NCI-H460 (cell line): ENCODE data around the gene MOG. TPM values are rescaled to one million over a fixed set of nuclear protein-coding genes. Genes with fewer than 3 reads are reported as not detected.

Source experiments
- DNase-seq: peaks from one replicate; pipeline ENCODE4 v3.0.0-alpha.2; 2016; ENCODE audit warnings: low read depth; ENCODE audit errors: extremely low read depth
- polyA plus RNA-seq: library from polyadenylated mRNA; depleted of rRNA; stranded (reverse); fragments of >200 nt; gene quantifications from 2 replicates; pipeline ENCODE4 v1.2.3, GENCODE V29; 2014; cell fraction: nucleus; rRNA removed
- total RNA-seq: library from RNA; depleted of rRNA; stranded (reverse); fragments of >200 nt; shearing (Covaris generic); gene quantifications from 2 replicates; pipeline ENCODE4 v1.2.3, GENCODE V29; 2014; rRNA removed

MOG gene
- not detected in 2 replicates for total RNA-seq
- not detected in 2 replicates for polyA plus RNA-seq

DNA sequence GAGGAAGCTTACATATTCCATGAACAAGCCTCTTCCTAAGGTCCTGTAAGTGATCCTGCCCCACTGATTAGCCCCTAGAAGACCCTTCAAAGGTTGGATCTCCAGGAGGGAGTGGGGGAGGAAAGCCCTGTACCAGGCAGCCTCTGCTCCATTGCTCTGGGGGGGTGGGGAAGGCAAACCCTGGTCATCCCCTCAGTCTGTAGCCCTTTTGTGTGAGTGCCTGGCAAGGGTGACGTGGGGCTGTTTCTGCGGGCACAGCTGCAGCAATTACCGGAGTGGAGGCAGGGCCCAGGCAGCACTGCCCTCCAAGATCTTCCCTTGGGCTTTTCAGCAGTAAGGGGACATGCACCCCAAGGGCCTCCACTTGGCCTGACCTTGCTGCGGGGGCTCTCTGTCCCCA is at the start of gene MOG:
Gene MOG (plus strand): TSS at position 295 of the 400 bp plus-strand sequence. CDS start 118 bp downstream, outside the sequence.
- DNase-seq, result no peak

DNA sequence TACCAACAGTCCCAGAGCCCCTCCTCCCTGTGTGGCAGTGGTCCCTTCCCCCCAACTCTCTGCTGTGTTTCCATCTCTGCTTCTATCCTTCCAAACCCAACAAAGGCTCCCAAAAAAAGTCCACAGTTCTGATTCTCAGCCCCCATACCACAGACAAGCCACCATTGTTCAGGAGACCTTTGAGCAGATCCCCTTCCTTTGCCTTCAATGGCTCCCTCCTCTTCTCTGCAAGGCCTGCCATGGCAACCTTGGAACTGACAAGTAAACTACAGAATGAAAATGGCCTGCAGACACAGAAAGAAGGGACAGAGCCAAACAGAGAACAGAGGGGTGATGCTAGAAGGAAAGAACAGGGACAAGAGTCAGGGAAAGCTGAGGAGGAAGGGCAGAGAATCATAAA is 48.8 kb upstream of the MOG start:
- DNase-seq, result no peak

DNA sequence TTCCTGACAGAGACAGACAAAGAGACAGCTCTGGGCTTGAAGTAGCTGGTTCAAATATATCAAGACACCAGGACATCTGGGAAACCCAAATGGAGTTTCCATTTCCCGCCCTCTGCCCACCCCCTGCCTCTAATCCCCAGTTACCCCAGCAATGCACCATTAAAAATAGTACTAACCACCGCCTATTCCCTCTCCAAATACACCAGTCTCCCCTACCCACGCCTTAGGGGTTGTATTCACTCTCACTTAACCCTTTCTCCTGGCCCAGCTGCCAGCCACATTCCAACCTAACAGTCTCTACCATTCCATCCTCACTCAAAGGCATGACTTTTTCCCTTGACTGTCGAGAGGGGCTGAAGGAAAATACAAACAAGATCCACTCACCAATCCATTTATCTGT is 46.4 kb upstream of the MOG start:
- no peak for DNase-seq

DNA sequence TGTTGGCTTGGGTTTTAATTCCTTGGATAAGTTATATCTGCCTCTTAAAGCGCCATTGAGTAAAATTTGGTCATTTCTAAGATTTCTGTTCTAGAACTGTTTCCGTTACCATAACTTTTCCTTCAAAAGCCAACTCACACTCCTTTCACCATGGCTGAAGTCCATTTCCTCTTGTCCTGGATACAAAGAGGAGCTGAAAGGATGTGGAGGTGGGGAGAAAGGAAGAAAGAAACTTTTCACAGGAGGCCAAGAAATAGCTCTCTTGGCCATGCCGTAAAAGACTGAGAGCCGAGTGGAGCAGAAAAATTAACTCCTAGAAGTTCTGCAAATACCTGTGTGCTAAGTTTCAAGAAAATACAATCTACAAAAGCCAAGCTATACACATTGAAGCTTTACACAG is 45.5 kb upstream of the MOG start:
- no peak for DNase-seq

DNA sequence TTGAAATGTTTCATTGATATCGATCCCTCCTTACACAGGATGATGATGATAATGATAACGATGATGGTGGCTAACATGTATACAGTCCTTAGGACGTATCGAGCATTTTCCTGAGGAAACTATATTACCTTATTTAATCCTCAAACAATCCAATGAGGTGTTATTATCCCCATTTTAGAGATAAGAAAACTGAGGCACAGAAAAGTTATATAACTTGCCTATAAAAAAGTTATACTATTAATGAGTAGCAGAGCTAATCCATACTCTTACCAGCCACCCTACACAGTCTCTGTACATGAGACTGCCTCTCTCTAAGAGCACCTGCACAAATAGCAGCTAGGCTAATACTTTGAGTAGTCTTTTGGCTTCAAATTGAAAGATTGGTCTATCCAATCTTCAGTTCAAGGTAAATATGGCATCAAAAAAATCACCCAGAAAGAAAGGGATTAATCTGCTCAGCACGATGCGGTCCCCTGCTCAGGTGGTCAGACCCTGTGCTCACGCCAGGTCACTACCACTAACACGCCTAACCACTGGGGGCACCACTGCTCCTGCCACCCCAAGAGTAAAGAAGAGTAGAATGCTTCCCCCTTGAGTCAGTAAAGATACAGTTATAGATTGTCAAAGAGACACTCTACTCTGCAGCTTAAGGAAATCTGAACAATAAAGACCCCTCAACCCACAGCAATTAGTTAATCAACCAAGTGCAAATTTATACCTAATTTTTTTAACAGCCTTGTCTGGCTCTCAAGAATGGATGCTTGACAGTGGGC is 38.9 kb upstream of the MOG start:
- DNase-seq, result no peak

DNA sequence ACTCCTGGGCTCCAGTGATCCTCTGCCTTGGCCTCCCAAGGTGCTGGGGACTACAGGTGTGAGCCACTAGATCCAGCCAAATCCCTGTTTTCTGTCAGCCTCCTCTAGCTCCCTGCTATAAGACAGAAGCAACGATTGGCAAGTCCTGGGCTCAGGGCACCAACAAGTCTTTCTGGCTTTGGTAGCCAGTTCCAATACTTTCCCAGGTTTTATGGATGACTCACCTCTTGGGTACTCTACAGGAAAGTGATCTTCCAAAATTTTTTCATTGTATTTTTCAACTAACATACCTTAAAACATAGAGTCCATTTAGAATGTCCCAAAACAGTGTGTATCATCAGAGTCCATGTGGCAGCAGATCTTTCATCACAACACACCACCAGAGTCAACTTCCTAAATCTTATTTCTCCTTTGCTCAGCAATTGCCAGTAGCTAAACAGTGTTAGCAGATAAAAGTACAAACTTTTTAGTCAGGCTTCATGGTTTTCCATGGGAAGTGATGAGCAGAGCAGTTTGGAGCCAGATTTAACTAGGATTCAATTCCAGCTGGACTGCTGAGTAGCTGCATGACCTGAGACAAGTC is 37.2 kb upstream of the MOG start:
- no peak for DNase-seq

DNA sequence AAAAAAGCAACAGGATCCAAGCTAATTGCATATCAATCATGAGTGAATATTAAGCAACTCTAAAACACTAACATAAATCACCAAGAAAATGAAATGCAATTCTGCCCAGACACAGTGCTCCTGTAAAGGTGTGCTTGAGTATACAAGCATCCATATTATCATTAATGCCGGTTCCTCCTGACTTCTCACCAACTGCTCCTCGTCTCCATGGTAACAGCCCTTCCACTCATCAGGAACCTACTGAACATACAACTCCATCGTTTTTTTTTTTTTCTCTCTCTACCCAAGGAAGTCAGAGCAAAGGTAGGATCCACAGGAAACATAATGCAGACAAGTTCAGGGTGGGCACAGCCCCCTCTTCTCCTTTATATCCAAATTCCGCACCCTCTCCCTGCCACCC is 36.3 kb upstream of the MOG start:
- no peak for DNase-seq

DNA sequence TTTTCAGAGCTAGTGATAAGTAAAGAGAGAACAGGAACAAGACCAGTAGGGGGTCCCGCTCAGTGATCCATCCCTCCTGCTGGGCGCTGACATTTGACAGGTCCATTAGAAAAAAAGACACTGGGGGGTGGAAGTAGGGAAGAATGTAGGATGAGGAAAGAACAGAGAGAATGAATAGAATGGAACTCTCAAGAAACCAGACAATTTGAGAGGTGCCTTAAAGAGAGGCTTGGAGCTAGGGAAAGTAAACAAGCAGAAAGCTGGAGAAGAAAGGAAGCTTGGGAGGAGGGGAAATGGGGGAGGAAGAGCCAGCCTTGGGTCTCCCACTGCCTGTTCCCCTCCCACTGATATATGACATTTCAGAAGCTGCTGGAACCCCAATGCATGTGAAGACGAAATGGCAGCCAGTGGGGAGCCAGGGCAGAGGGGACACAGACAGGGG is 32.4 kb upstream of the MOG start:
- DNase-seq, result no peak

DNA sequence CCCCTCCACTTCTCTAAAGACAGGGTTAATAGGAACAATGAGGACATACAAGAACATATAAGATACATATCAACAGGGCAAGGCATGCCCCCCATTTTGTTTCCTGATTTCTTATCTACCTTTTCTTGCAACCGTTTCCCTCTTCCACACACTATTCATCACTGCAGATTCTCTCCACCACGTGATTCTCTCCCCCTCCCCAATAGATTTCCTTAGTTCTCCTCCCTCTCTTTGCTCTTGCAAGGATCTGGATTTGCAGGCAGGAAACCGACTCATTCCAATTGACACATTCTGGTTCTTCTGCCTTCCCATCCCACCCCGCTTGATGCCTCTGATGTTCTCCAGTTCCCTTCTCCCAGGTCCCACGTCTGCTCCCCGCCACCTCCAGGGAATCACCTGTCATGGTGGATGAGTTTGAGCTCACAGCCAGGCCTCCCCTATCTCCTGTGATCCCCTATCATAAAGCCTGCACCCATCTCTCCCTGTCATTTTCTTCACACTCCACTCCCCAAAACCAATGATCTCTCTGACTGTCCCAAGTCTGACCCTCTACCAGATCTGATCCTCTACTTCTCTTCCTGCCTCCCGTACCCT is 31.5 kb upstream of the MOG start:
- no peak for DNase-seq

DNA sequence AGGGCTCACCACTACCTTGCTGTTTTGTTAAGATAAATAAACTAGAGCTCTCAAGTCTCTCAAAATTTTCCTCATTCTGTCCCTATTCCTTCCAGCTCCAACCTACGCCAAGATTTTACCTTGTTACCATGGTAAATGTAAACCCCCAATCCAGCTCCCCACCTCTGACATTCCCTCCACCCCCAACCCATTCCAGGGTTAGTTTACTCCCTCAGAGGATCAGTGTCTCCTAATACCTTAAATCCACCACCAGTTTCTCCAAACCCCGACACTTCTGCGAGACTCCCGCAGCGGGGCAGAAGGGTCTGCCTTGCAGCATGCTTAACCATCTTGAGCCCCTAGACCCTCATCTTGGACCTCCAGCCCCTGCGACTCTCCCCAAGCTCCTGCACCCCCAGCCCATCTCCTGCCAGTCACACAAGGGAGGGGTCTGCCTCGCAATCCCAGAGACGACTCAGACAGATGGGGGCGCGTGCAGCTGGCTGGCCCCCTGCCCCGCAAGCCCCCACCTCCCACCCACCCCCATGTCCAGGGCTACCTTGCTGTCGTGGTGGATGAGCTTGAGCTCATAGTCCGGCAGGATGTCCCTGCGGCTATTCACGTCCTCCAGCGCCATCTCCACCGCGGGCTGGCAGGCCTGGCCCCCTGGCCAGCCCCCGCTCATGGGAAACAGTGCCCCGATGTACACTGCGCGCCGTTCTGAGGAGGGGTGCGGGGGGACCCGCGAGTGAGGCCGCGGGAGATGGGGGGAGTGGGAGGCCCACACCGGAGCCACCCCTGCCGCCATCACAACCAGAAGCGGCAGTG is 29.7 kb upstream of the MOG start:
- DNase-seq, result no peak

DNA sequence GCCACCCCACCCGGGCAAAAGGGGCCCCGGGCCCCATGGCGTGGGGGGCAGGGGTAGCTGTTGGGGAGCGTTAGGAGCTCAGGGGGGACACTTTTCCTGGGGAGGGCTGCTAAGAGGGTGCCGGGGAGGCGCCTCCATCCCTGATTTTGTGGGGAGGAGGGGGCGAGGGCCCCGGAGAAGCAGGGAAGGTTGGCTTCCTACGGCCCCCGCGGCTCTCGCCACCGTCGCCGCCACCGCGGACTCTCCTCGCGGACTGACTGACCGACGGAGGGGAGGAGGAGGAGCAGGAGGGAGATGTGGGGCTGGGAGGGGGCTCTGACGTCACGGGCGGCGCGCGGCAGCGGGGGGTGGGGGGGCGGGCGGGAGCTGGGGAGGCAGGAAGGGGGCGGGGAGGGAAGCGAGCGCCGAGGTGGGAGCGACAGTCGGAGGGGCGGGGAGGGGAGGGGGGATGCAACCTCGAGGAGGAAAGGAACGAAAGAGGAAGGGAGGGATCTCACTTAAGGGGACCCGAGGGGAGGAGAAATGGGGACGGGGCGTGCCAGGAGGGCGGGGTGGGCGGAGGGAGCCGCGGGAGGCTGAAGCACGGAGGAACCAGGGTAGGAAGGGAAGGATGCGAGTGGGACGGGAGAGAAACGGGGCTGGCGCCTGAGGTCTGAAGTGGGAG is 29.0 kb upstream of the MOG start:
- DNase-seq, result no peak

DNA sequence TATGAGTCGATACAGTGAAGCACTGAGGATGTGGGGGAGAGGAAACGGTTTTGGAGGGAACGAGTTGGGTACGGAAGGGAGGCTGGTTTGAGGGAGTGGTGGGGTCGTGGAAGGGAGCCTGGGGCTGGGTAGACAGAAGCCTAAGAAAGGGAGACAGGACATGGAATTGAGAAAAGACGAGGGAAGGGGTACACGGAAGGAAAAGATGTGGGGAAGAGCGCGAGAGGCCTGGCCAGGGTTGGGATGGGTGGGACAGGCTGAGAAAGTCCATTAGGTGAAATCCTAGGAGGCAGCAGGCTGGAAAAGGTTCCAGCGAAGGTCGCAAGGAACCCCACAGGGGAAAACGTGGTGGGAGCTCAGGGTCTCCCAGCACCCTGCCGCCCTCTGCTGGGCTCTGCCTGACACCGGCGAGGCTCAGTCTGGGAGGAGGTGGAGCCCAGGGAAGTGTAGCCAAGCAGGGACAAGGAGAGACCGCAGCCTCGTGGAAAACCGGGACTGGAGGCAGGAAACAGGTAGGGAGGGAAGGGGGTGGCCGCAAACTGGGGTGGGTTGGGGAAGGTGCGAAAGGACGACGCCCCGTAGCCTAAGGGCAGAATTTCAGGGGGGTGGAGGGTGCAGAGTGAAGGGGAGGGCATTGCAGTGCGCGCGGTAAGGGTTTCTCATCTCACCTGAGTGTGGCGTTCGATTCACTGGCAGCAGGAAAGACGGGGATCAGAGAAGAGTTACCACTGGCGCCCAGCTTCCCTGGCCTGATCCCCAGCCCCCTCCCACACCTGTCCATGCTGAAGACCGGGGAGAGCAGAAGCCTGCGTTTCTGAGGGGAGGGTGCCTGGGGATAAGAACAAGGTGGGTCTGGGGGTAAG is 28.2 kb upstream of the MOG start:
- peak; percentile 40 for DNase-seq

DNA sequence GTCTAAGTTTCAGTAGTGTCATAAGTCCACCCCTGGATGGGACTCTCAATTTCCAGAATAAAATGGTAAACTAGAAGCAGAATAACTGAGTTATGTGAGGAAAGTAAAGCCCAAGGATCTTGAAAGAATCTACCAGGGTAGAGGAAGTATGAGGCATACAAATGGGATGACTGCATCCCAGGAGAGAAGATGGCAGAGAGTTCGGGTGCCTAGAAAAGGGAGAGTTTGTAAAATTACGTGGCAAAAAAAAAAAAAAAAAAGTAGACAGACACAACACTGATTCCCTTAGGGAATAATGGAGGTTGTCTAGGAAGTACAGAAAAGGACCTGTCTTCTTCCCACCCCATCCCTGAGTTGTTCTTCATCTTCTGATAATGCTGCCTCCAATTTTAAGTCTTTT is 27.3 kb upstream of the MOG start:
- no peak for DNase-seq

DNA sequence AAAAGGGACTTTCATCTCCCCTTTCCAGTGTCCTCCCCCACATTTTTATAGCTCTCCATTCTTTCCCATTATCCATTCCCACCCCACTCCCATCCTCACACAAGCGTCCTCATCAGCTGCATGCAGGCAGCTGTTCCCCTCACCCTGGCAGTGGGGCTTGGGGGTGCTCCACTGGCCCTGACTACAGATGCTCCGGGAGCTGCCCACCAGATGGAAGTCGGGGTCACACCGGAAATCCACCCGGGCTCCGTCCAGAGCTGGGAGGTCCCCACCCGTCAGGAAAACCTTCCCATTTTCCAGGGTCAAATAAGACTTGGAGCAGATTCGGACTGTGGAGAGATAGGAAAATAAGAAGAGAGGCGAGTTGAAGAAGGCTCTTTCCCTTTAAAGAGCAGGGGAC is 26.6 kb upstream of the MOG start:
- no peak for DNase-seq

DNA sequence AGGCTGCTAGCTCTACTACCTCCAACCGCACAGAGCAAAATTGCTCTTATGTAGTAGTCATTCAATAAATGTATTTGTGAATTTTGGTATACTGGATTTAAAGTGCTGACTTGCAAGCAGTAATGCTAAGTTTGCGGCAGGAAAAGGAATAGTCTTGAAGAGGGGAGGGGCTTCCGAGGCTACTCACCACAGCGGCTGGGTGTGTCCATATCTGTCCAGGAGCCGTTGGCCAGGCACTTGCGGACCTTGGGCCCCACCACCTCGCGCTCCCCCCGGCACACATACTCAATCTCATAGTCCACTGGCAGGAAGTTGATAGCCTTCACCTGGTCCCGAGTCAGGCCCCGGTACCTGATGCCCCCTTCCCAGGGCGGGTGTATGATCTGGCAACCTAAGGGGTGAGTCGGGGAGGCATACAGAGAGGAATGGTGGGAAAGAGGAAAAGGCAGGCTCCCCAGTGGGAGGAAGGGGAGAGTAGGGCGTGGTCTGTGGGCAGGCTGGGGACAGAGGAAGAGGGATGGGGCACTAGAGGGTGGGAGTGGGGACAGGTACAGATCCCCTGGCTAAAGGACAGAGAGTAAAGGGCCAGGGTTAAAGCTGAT is 25.6 kb upstream of the MOG start:
- no peak for DNase-seq

DNA sequence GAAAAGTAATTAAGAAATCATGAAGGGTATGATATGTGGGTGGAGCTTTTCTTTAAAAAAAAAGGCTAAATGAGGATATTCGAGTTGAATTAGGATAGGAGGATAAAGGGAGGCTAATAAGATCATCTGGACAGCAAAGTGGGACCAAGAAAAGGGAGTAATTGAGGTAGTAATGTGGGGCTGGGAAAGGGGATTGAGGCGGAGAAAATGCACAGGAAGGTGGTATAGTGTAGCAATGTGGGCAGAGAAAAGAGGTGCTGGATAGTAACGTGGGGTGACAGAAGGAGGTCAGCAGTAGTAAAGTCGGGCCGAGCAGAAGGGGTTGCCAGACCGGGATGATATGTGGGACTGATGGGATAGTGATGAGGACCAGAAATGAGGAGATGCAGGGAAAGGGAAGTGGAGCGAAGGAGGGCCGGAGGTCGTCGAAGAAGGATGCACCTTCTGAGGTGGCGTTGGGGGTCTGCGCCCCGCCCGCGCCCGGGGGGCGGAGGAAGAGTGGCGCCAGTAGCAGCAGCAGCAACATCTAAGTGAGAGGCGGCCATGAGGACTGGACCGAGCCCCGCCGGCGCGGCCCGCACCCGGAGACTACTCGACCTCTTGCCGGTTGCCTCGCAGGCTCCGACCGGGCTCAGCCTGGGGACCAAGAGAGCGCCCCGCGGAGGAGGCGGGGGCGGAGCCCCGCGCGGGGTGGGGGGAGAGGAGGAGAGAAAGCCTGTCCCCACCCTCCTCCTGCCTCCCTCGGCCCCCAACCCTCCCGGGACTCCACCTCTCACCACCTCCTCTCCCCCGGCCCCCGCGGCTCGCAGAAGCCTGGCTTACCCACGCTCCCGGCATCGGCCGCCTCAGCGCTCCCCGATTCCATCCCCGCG is 24.8 kb upstream of the MOG start:
- DNase-seq, result no peak

DNA sequence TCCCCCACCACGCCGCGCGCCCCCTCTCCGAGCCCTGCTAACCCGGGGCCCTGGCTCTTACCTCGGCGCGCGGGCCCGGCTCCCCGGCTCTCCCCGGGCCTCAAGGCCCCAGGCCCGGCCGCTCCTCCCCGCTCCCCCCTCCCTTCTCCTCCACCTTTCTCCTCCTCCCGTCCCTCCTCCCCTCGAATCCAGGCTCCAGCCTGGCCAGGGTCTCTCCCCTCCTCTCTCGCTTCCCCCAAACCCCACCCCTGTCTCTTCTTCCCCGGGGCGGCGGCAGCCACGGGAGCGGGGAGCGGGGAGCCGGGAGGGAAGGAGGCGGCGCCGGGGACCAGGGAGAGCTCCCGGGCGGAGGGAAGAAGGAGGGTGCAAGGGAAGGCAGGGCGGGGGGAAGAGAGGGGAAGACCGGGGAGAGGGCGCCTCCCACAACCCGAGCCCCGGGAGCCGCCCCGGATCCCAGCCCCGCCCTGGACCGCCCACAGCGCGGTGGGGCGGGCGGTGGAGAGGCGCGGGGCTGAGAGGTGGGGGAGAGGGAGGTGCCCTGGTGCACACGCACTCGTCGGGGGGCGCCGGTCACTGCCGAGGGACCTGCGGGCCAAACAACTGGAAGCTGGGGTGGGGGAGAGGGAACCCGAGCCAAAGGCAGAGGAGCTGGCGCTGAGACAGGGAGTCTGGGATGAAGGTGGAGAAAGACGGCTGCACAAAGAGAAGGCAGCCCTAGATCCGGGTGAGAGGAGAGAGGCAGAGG is 23.9 kb upstream of the MOG start, which contains the start of gene GABBR1:
Gene GABBR1 (minus strand): TSS at position 395 of the 745 bp plus-strand sequence. CDS start 798 bp downstream, outside the sequence.
- DNase-seq, result peak; percentile 77
